GM13977 (cell line): ENCODE measurements around the gene STAB2.

Source experiments
- DNase-seq: peaks from one replicate; pipeline ENCODE4 v3.0.0; 2012; ENCODE audit warnings: low spot score
- CTCF ChIP-seq: IDR thresholded peaks from 2 replicates; pipeline ENCODE4 v1.5.1; 2012; ENCODE audit warnings: mild to moderate bottlenecking, control low read depth; ENCODE audit not compliant: insufficient read depth; ENCODE audit errors: extremely low read depth, missing control alignments
- in situ Hi-C: fragments of 300-500 bp; cut with MboI; formaldehyde crosslinking; loops from one replicate; pipeline ENCODE4 v1.12.0; 2022; ENCODE audit warnings: low sequenced_read_pairs, low pct_unique_long_range_greater_than_20kb, mixed read lengths, inconsistent platforms; ENCODE audit not compliant: unreplicated experiment

STAB2 gene

GRCh38 chr12:103561174-103561573, 25.9 kb upstream of the STAB2 start:
- TF ChIP-seq CTCF: no peak
- DNase-seq: no peak
- in situ Hi-C loops: loop anchor here (25.0 kb wide), 1 partner anchor 1199 kb away; no protein-coding TSS in a partner anchor

- in situ Hi-C loops: loop anchor here (25.0 kb wide), 1 partner anchor 1204 kb away; no protein-coding TSS in a partner anchor
- no peak for DNase-seq
- no peak for TF ChIP-seq CTCF
Observed at GRCh38 chr12:103566398-103566797, 20.7 kb upstream of the STAB2 start.

GRCh38 chr12:103569278-103569677, 17.8 kb upstream of the STAB2 start:
- in situ Hi-C loops: loop anchor here (25.0 kb wide), 1 partner anchor 1207 kb away; no protein-coding TSS in a partner anchor
- DNase-seq: no peak
- TF ChIP-seq CTCF: no peak

- DNase-seq: no peak
- no peak for TF ChIP-seq CTCF
- in situ Hi-C loops: loop anchor here (25.0 kb wide), 1 partner anchor 1209 kb away; no protein-coding TSS in a partner anchor
Observed at GRCh38 chr12:103571286-103571685, 15.8 kb upstream of the STAB2 start.

- in situ Hi-C loops: loop anchor here (25.0 kb wide), 1 partner anchor 1210 kb away; no protein-coding TSS in a partner anchor
- no peak for DNase-seq
- TF ChIP-seq CTCF: no peak
Observed at GRCh38 chr12:103572312-103573045, 14.6 kb upstream of the STAB2 start.

- DNase-seq: no peak
- in situ Hi-C loops: loop anchor here (25.0 kb wide), 1 partner anchor 1211 kb away; no protein-coding TSS in a partner anchor
Observed at GRCh38 chr12:103573185-103573584, 13.9 kb upstream of the STAB2 start.

More at GRCh38 chr12:103573185-103573584, 13.9 kb upstream of the STAB2 start:
- no peak for TF ChIP-seq CTCF
